ENCODE results near the gene AUTS2.
"Not testable (repeated sequence)": the region's sequence is repeated elsewhere in the genome, so short reads cannot be mapped to it uniquely, and the experiment has no call there.

Gene AUTS2

DNA sequence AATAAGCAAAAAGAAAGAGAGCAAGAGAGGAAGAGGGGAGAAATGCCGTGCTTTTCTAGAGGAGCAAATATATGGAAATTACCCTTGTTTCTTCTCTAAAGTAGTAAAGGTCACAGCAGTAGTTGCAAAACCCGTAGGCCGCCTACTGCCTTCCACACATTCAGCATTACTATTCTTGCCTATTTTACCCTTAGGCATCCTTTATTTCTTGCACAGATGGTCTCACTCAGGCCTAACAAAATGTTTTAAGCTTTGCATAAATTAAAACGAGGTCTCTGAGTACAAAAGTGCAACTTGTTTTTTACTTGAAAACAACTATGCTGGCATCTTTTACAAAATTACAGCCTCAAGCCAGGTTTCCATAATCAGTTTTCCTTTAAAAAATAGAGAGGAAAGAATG is 644.6 kb downstream of the AUTS2 start:
- no peak for DNase-seq (ENCODE audit: low read depth in 2 of 2)

DNA sequence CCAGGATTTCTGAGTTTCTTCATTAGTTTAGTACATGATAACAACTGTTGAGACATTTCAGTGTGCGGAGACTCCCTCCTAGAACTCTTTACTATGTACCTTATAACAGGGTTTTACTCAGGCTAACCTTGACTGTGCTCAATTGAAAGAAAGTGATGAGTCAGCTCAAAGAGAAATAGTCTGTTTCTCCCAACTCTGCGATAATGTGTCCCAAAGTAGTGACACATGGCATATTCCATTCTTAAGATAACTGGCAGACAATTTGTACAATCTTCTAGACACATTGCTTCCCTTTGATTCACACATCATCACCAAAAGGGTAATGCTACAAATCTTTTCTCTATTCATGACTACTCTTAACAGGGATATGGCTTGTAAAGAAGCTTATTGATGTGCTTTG is 645.2 kb downstream of the AUTS2 start:
- DNase-seq (ENCODE audit: low read depth in 2 of 2): no peak

DNA sequence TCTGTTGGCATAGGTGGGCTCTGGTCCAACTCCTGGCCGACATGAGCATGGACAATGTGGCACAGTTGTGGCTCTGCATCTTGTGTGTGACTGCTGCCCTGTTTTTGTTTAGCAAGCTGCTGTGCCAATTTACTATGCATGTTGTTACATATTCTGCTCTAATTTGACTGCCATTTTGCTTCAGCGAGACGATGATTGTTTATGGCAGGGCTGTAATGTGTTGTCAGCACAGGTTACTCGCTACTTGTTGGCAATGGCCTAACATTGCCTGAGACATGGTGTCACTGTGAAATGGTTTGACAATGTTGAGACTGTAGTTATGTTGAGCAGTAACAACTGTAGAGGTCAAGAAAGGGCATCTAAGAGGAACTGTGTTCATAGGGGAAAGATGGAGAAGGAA is 659.6 kb downstream of the AUTS2 start:
- no peak for DNase-seq (ENCODE audit: low read depth in 2 of 2)

DNA sequence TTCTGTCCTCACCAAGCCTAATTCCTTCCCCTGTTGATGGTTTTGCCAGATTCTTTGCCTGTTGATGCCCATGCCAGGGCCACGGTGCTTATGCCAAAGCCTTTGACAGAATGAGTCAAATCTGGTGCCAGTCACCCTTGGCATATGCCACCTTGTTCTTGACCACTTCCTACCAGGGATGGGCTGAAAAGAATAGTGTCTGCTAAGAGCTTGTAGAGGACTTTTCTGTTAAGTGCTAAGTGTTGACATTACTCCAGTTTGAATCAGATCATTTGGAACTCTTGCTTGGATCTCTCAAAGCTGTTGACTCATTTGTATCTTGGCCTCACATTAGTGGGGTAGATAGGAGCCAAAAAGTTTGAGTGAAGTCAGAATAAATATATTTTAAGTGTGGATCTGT is 661.2 kb downstream of the AUTS2 start:
- DNase-seq (ENCODE audit: low read depth in 2 of 2): no peak

DNA sequence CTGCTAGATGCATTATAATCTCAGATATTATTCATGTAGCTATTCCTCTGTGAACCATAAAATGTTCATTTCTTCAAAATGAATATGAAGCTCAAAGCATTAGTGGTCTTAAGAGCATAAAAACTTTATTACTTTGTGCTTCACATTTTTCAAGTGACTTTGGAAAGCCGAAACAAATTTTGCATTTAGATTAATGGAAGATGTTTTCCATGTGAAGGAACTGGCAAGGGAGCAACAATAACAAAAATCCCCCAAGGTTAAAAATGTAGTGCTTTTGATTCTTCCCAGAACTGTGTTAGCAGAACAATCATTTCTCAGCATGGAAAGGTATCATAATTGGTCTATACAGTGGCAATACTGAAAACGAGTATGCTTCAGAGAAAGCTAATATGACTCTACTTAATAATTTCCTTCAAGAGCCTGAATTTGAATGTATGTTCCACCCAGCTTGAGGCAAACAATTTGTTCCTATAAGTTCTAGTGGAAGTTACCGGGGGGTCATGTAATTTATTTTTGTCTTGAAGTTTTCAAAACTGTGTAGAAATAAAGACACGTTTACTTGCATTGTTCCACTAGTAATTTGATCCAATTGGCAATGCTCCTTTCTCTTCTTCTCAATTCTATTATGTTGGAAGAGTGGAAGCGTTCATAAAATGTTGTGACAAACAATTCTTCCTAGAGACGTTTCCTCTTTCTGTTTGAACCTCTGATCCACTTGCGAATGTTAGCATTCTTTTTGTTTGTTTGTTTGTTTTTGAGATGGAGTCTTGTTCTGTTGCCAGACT is 665.4 kb downstream of the AUTS2 start:
- DNase-seq (ENCODE audit: low read depth in 2 of 2): no peak

DNA sequence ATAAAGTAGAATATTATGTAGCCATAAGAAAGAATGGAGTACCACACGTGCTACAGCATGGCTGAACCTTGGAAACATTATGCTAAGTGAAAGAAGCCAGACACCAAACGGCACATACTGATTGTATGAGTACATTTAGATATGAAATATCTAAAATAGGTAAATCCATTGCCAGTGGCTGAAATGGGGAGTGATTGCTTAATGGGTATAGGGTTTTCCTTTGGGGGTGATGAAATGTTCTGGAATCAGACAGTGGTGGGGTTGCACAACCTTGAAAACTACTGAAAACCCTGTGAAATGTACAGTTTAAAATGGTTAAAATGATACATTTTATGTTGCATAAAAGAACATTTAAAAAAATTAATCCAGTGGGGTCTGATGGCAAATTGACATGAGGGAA is 667.9 kb downstream of the AUTS2 start:
- no peak for DNase-seq (ENCODE audit: low read depth in 2 of 2)

DNA sequence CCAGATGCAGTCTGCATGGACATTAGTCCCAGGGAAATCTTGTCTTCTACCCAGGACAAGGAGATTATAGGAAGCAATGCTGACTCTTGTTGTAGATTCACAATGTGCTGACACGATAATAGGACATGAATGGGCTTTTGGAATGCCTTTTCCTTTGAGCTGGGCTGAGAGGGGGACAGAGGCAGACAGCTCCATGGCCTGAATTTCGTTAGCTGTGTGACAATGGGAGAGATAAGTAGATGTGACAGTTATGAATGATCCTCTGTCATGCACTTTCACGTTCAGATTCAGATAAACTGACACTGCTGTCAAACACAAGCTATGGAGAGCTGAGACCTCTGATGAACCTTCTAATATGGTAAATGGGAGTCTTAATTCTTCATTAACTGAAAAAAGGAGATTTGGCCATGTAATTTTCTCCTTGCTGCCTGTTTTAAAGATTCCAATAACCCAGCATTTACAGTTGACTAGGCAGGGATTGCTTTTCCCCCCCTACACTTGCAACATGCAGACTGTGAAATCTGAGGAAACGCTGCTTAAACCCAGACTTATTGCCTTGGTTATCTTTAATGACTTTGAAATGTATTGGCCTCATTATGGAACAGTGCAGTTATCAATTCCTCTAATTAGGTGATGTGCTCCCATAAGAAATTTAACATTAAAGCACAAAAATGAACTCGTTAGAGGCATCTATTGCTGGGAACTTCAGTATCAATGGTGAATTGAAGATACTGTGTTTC is 669.3 kb downstream of the AUTS2 start:
- DNase-seq (ENCODE audit: low read depth in 2 of 2): no peak

DNA sequence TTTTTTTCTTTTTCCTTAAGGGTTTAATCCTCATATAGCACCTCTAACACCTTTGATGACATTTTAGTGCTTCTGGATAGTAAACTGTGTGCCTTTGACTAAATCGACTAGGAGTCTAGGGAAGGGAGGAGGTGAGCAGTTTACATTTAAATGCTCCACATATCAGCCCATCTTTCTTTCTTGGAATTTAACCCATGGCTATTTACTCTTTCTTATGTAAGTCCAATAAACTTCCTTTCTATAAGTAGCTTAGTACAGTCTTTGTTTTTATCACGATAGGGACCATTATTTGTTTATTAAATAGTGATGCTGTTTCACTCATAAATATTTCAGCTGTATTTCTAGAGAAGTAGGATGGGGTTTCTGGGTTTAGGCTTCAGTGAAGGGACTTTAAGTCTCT is 669.9 kb downstream of the AUTS2 start:
- no peak for DNase-seq (ENCODE audit: low read depth in 2 of 2)

DNA sequence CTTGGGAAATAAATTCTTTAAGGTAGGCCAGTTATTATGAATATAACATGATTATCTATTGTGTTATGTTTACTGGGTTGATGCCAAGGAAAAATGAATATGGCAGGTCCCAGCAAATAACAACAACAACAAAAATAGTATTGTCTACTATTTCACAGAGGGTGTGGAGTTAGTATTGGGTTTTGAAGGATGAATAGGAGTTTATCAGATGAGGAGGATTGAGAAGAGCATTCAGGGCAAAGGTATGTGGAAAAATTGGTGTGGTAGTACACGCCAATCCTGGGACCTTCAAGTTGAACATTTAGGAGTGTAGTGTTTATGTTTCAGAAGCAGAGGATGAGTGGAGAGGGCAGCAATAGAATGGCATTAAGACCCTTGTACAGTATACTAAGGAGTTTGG is 671.9 kb downstream of the AUTS2 start:
- no peak for DNase-seq (ENCODE audit: low read depth in 2 of 2)

DNA sequence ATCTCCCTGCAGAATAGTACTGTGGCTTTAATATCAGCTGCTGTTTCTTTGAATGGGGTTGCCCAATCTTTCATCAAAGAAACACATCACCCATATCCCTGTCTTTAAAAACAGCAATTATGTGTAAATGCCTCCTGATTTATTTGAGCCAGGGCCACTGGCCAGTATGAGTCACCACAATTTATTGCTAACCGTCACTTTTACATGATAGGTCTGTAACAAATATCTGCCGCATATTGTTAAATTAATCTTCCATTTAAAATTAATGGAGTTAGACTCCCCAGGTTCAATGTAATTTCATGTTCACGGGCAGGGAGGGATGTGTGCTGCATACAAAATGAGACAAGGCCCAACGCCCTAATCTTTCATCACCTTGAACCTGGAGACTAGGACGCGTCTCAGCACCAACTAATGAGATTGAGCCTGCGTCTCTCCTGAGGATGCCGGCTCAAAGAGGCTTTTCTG is 673.4 kb downstream of the AUTS2 start:
- no peak for DNase-seq (ENCODE audit: low read depth in 2 of 2)

DNA sequence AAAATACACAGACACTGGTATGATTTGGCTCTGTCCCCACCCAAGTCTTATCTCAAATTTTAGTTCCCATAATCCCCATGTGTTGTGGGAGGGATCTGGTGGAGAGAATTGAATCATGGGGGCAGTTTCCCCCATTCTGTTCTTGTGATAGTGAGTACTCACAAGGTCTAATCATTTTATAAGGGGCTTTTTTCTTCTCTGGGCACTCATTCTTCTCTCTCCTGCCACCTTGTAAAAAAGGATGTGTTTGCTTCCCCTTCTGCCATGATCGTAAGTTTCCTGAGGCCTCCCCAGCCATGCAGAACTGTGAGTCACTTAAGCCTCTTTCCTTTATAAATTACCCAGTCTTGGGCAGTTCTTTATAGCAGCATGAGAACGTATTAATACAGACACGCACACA is 677.3 kb downstream of the AUTS2 start:
- not testable (repeated sequence) for DNase-seq (ENCODE audit: low read depth in 2 of 2)

DNA sequence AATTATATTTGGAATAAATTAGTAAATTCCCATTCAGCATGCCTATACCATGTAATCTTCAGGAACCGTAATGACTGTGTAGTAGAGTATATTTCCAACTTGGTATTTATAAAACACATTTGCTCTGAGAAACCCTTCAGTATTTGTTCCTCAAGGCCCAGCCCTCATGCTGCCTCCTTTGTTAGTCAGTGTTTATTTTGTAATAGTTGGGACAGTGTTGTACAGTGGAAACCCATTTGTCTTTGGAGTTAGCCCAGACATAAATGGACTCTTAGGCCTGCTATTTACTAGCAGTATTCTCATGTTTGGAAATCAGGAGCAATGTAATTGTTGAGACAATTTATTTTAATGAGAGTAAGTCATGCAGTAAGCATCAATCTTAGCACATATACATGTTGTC is 686.9 kb downstream of the AUTS2 start:
- no peak for DNase-seq (ENCODE audit: low read depth in 2 of 2)

DNA sequence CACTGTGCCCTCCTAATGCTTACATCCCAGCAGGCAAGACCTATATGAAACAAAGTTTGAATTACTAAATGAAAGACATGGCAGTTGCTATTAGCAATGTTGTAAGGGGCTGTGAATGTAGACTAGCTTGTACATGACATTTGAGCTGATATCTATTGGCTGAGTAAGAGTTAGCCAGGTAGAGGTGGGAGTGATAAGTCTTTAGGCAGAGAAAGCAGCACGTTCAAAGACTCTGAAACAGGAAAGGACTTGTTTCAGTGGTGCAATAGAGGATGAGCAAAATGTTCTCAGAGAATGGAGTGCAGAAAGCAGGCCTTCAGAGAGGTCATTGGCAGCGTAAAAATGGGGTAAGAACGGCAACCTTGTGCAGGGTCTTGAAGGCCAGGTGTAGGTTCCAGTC is 687.6 kb downstream of the AUTS2 start:
- no peak for DNase-seq (ENCODE audit: low read depth in 2 of 2)

DNA sequence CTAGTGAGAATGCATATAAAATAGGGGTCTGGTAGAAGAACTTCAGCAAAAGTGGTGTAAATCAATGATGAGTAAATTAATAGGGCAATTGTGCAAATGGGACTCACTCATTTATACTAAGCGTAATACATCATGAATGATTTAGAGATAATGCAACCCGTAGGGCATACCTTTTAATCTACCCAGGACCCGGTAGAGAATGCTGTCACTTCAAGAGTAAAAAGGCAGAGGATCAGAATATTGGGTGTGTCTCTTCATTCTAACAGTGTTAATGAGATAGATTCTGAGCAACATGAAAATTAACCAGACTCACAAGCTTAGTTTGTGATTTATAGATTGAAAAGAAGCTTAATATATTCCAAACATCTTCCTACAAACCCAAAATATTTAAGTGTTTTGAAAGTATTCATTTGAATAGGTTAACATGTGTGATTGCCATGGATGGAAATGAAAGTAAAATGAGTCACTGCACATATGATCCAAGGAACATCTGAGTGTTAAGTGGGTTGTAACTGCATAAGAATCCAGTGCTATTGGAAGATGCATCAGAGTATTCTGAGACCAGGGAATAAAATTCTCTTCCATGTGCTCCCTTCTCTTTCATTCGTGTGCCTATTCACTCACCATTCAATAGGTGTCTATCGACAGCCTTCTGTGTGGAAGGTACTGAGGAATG is 690.6 kb downstream of the AUTS2 start:
- DNase-seq (ENCODE audit: low read depth in 2 of 2): no peak

DNA sequence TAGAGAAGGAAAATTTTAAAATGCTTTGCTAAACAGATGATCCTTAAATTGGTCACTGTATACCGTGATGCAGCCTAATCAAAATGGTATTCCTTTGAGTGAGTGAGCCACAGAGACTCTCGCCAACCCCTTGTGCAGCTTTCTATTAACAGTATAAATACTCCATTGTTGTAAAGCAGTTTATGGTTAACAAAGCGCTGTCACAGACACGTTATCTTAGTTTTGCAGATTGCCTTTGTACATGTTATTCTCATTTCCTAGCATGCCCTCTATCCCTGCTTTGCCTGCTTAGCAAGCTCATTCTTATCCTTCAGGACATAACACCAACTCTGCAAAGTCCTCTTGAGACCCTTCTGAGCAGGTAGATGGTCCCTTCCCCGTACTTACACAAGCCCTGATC is 694.4 kb downstream of the AUTS2 start:
- no peak for DNase-seq (ENCODE audit: low read depth in 2 of 2)

DNA sequence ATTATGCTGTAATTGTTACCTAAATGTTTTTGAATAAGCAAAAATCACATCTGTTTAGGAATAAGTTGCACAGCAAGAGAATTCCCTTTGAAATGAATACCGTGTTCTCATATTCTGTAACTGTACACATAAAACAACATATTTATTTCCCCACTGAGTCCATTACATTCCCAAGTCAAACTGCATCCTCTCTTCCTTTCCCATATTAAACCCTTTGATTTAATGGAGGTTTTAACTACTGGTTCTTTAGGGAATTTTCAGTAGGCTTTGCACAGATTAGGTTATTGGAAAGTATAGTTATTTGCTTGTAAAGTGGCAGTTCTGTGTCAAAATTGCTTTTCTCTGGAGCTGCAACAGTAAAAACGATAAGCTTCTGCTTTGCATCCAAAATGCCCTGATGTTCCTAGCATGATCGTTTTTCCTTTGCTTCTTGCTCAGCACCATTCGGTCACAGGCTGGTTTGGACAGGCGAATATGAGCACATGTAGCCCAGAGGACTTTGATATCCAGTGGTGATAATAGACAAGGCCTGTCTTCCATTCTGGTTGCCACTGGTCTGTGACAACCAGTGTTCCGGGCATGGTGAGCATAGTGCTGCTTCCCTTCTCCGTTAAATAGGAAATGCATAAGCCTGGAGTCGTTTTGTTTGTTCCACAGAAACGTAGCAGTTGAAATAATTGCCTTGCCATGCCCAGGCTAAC is 696.1 kb downstream of the AUTS2 start:
- DNase-seq (ENCODE audit: low read depth in 2 of 2): no peak

DNA sequence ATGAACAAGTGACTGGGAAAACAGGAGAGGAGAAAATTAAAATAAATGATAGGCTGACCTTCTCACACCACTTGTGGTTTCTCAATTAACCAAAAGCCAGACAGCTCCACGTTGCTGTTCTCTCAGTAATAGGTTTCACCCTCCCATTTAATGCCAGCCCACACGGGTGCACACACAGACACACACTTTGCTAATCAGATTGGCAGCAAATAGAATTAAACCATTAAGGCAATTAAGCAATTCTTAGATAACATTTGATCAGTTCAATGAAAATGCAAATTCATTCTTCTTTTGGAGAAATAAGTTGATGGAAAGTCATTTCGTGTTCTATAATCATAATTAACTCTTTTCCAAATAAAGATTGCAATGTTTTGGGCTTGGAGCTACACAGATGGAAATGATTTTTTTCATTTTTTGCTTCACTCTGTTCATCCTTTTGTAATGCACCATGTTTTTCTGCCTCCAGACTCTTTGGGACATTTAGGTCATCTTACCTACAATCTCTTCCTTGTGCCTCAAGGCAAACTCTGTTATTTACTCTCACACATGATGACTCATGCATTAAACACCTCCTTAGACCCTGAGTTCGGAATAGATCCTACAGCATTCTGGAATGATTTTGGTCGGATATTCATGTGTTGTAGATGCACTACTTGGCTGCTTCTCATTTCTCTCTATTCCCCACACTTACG is 700.7 kb downstream of the AUTS2 start:
- DNase-seq (ENCODE audit: low read depth in 2 of 2): no peak

DNA sequence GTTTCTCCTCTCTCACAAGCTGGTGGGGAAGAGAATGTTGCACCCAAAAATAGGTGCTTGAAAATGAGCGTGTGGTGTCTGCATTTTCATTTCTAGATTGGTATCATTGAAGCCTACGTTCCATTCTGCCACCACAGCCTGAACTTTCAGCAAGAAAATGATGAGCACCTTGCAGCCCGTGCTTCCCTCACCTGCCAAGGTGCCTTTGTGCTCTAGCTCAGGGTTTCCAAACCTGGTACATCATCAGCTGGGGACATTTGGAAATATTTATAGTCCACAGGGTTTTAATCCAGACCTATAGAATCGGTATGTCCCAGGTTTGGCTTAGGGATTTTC is 701.2 kb downstream of the AUTS2 start:
- DNase-seq (ENCODE audit: low read depth in 2 of 2): no peak

DNA sequence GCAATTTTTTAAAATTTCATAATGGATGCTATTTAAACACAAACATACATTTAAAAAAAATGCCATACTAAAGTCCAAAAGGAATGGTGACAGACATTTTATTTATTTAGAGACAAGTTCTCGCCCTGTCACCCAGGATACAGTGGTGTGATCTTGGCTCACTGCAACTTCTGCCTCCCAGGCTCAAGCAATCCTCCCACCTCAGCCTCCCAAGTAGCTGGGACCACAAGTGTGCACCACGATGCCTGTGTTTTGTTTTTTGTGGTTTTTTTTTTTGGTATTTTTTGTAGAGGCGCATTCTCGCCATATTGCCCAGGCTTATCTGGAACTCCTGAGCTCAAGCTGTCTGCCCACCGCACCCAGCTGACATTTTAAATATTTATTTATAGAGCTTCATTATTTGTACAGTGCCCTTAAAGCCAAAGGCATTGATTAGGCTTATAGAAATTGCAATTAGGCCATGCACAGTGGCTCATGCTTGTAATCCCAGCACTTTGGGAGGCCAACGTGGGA is 703.5 kb downstream of the AUTS2 start:
- no peak for DNase-seq (ENCODE audit: low read depth in 2 of 2)

DNA sequence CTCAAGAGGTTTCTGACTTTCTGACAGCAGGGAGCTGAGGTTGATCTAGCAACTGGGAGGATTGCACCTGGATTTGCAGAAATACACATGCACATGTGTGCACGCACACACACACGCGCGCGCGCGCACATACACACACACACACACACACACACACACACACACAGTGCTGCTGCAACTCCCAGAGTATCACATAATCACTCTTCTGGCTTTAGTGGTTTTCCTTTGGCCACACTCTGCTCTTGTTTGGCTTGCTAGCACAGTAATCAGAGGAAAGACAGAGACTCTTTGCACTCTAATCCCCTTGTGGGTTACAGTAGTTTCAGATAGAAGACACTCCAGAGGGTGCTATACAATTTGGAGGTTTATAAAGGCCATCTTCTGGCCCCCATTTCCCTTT is 705.0 kb downstream of the AUTS2 start:
- DNase-seq (ENCODE audit: low read depth in 2 of 2): no peak

DNA sequence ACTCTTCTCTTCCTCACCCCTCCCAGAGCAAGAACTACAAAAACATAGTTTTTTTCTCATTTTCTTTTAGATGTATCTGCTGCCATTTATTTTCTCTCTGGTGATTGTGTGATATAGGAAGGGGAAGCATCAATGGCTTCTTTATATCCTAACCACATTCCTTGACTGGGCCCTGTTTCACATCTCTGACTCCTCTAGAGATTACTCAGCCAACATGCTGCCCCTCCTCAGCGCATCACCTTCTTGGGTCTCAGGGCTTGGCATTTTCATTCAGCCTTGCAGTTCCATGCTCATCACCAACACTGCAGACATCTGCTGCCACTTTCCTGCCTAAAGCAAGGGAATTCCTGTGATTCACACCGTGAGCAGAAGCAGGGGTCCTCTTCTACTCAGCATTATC is 705.5 kb downstream of the AUTS2 start:
- DNase-seq (ENCODE audit: low read depth in 2 of 2): no peak

DNA sequence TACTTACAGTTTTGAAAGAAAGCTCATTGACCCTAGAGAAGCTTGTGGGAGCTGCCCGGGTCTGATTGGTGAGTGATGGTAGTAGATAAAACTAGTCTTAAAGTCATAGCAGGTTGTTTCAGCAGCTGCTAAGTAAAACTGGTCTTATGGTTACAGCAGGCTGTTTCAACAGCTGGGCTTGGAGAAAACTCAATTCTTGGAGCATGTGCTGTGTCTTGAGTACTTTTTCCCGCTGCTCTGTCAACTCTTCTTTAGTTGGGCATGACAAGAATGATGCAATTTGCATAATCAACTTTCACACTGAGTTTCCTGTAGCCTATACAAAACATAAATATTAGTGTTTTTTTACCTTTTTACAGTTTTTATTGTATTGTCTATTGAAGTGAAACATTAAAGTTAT is 707.9 kb downstream of the AUTS2 start:
- no peak for DNase-seq (ENCODE audit: low read depth in 2 of 2)
